T-helper 2 cell treated with Interferon-gamma antibody and Interleukin-4, amounts not matched to agents 5 μg/mL and 100 μg/mL, for 36 hours (primary cell): ENCODE measurements around the gene RGPD6.
"Not testable (repeated sequence)": the region's sequence is repeated elsewhere in the genome, so short reads cannot be mapped to it uniquely, and the experiment has no call there.

Experiments used
- DNase-seq: peaks from one replicate; pipeline ENCODE4 v3.0.0; 2021; ENCODE audit warnings: low spot score
- H3K27ac Mint-ChIP-seq: one replicate; pipeline ENCODE4 v1.8.0; 2021; ENCODE audit warnings: mild to moderate bottlenecking, mixed read lengths
- H3K27me3 Mint-ChIP-seq: one replicate; pipeline ENCODE4 v1.8.0; 2021; ENCODE audit warnings: low read depth, mixed read lengths
- H3K36me3 Mint-ChIP-seq: one replicate; pipeline ENCODE4 v1.8.0; 2021; ENCODE audit warnings: low read depth, mixed read lengths
- H3K4me1 Mint-ChIP-seq: one replicate; pipeline ENCODE4 v1.8.0; 2021; ENCODE audit warnings: low read depth, mixed read lengths
- H3K4me3 Mint-ChIP-seq: one replicate; pipeline ENCODE4 v1.8.0; 2022; ENCODE audit warnings: mild to moderate bottlenecking, moderate library complexity, mixed read lengths
- H3K9me3 Mint-ChIP-seq: one replicate; pipeline ENCODE4 v1.8.0; 2021; ENCODE audit warnings: mixed read lengths

Gene RGPD6

DNA sequence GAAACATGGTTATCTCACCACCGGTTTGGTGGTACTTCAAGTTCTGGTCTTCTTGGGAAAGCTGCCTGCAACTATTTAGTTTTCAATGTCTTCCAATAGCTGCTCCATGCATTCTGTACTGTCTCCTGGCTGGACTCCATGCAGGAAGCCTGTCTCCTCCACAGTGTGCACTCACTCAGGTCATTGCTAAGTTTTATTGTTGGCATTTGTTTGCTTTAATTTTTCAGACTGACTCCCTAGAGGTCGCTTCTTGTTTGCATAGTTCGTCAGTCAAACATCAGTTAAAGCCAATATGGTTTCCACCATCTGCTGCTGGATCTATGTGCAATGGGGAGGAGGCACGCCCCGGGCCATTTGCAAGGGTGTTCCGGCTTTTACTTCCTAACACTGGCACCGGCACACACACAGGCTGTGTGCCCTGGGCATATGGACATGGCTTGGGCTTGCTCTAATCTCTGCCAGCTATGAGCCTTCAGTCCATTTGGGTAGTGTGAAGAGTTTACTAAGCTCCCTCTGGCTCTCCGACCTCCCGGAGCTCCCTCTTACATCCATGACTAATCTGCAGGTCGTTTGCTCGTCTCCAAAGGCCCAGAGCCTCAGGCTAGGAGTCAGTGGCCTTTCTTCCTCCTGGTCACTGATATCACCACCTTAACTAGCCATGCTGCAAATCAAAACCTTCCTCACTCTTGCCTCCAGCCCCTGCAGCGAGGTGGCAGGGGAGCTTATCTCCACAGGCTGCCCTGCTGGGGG is 2.4 kb upstream of the RGPD6 start:
- not testable (repeated sequence) for DNase-seq, H3K4me3 Mint-ChIP-seq, H3K9me3 Mint-ChIP-seq, H3K36me3 Mint-ChIP-seq, H3K4me1 Mint-ChIP-seq, H3K27ac Mint-ChIP-seq, H3K27me3 Mint-ChIP-seq

DNA sequence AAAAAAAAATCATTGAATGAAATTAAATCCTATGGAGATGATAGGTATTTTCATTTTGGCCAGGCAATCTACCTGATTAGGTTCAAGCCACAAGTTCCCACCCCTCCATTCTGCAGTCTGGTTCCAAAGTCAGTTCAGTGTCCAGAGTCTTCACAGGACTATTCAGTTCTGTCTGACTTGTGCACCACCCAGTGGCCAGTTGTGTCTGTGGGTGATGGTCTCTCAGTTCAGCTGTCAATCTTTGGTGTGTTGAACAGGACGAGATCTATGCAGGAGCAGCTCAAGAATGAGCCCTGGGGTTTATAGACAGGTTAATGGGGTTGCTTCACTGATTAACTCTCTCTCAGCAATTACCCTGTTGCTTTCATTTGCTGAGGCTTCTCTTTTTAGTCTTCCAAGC is 1.4 kb upstream of the RGPD6 start:
- not testable (repeated sequence) for H3K27me3 Mint-ChIP-seq, H3K27ac Mint-ChIP-seq, H3K4me1 Mint-ChIP-seq, H3K4me3 Mint-ChIP-seq, DNase-seq, H3K9me3 Mint-ChIP-seq, H3K36me3 Mint-ChIP-seq

DNA sequence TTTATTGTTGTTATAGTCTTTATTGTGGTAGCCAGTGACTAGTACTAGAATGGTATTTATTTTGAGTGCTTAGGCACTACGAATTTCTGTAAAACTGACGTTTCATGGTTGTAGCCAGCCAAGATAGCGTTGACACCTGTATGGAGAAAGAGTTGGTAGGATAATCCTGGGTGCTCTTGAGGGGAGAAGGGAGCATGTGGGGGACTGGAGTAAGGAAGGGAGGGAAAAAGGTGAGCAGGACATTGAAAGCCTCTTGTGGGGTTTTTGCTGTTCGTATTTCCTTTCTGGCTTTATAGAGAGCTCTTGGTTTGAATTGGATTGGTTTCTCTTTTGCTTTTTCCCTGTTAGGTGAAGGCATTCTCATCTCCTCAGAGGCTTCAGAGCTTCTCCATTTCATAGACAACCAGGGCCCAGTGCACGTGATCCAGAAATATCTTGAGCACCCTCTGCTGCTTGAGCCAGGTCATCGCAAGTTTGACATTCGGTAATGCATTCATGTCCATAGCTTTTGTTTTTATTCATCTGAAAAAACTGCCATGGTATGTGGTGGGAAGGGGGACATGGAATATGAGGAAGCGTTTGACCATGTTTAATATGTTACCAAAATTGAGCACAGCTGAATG is 77.2 kb downstream of the RGPD6 start:
- H3K36me3 Mint-ChIP-seq, H3K4me1 Mint-ChIP-seq, H3K27me3 Mint-ChIP-seq, H3K4me3 Mint-ChIP-seq, DNase-seq, H3K9me3 Mint-ChIP-seq, H3K27ac Mint-ChIP-seq: not testable (repeated sequence)

DNA sequence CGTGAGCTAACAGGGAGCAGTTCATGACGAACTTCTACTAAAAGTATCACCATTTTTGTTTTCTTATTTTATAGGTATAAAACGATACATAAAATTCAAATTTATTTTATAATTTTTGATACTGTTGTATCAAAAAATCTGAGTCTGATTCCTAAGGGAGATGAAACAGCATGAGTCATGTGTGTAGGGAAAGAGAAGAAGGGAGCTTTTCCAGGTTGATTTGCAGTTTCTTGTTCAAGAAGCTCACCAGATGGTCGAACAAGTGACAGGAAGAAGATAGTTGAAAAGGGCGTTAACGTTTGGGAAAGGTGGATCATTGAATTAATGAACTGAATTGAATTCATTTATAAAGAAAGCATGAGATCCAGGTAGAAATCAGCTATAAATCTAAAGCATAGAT is 81.0 kb downstream of the RGPD6 start:
- H3K27me3 Mint-ChIP-seq, H3K4me1 Mint-ChIP-seq, H3K27ac Mint-ChIP-seq: not testable (repeated sequence)

DNA sequence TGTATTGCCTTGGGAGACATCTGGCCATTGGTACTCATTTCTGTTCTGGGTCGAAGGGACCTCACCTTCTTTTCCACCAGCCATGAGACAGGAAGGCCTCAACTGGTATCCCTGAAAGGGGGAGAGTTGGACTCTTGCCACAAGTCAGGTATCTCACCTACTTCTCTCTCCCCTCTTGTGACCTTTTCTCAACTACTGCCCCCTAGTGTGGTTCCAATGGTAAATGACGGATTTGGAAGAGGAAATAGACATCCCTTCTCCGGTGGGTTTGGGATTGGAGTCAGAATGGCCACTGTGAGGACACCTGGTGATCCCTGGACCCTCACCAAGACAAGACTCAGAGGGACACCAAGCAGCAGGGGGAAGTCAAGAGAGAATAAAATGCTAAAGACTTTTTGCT is 82.5 kb downstream of the RGPD6 start:
- not testable (repeated sequence) for H3K9me3 Mint-ChIP-seq, DNase-seq, H3K27ac Mint-ChIP-seq, H3K27me3 Mint-ChIP-seq, H3K4me1 Mint-ChIP-seq, H3K36me3 Mint-ChIP-seq, H3K4me3 Mint-ChIP-seq

More for the DNA sequence above, 81.0 kb downstream of the RGPD6 start:
- H3K4me3 Mint-ChIP-seq, DNase-seq, H3K36me3 Mint-ChIP-seq, H3K9me3 Mint-ChIP-seq: not testable (repeated sequence)

DNA sequence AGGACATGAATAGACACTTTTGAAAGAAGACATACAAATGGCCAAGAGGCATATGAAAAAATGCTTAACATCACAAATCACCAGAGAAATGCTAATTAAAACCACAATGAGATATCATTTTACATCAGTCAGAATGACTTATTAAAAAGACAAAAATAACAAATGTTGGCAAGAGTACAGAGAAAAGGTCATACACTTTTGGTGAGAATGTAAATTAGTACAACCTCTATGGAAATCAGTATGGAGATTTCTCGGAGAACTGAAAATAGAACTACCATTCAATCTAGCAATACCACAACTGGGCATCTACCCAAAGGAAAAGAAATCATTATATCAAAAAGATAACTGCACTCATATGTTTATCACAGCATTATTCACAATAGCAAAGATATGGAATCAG is 88.0 kb downstream of the RGPD6 start:
- H3K27me3 Mint-ChIP-seq: not testable (repeated sequence)

DNA sequence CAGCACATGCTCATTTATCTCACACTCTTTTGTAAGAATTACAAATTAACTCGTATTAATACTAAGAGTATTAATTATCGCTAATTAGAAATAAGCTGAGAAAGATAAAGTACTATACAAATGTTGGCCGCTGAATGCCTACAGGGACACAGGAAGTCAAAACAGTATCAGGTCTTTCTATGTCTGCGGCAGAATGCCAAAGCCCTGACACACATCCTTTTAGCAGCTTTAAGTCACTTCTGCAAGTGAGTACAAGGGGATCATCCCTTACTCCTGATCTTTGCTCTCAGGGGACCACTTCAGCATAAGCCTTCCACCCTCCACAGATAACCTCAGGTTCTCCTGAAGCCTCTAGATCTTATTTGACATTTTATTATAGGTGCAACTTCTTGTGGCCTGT is 94.3 kb downstream of the RGPD6 start:
- DNase-seq, H3K27ac Mint-ChIP-seq, H3K36me3 Mint-ChIP-seq, H3K4me1 Mint-ChIP-seq, H3K4me3 Mint-ChIP-seq, H3K27me3 Mint-ChIP-seq, H3K9me3 Mint-ChIP-seq: not testable (repeated sequence)

More for the DNA sequence above, 88.0 kb downstream of the RGPD6 start:
- H3K4me1 Mint-ChIP-seq, DNase-seq, H3K4me3 Mint-ChIP-seq, H3K27ac Mint-ChIP-seq, H3K36me3 Mint-ChIP-seq, H3K9me3 Mint-ChIP-seq: not testable (repeated sequence)

DNA sequence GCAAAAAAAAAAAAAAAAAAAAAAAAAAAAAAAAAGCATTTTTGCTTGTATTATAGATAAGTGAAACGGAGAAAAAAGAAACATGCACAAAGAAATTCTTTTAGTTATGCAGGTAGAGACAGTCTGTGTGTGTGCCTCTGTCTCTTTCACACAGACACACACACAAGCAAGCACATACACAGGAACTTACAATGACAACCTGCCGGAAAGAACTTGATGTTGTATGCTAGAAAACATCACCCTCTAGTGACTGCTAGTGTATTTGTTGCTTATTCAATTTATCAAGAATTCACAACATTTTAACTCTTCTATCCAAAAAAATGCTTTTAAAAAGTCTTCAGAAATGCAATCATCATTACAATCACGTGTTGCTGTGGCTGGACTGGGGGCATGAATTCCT is 95.8 kb downstream of the RGPD6 start:
- H3K36me3 Mint-ChIP-seq, H3K4me3 Mint-ChIP-seq, H3K4me1 Mint-ChIP-seq, DNase-seq, H3K27ac Mint-ChIP-seq, H3K9me3 Mint-ChIP-seq, H3K27me3 Mint-ChIP-seq: not testable (repeated sequence)

DNA sequence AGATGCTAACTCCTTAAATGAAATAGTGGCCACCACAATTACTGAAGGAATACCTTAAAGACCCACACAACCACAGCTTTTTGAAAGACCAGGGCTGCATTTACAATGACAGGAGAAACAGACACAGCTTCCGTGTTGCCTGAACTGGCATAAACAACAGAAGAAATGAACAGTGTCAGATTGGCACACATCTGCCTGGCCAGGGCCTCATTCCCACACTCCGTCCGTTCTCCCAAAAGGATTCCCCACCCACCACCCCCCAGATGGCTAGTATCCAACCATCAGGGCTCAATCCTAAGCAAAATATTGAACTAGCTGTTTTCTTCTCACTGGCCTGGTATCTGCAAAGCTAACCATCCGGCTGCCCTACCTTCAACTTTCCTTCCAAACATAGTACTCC is 96.9 kb downstream of the RGPD6 start:
- not testable (repeated sequence) for H3K27me3 Mint-ChIP-seq, DNase-seq

DNA sequence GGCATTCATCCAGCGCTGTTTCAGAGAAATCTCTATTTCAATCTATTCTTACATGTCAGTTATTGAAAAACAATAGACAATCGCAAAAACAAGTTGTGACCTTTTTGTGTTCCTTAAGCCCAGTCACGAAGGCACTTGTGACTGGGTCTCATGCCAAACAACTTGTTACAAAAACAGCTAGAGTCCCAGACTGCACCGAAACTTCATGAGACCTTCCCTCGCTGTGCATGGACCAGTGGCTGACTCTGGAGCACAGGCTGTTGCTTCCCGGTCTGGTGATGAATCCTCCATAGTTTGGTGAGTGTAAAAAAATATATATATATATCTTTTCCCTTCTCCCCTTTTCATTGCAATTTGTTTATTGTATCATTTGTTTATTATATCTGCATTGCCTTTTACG is 99.7 kb downstream of the RGPD6 start:
- H3K4me3 Mint-ChIP-seq, H3K27me3 Mint-ChIP-seq, DNase-seq, H3K9me3 Mint-ChIP-seq, H3K4me1 Mint-ChIP-seq, H3K27ac Mint-ChIP-seq, H3K36me3 Mint-ChIP-seq: not testable (repeated sequence)

More for the DNA sequence above, 96.9 kb downstream of the RGPD6 start:
- H3K4me1 Mint-ChIP-seq, H3K4me3 Mint-ChIP-seq, H3K36me3 Mint-ChIP-seq, H3K27ac Mint-ChIP-seq, H3K9me3 Mint-ChIP-seq: not testable (repeated sequence)

DNA sequence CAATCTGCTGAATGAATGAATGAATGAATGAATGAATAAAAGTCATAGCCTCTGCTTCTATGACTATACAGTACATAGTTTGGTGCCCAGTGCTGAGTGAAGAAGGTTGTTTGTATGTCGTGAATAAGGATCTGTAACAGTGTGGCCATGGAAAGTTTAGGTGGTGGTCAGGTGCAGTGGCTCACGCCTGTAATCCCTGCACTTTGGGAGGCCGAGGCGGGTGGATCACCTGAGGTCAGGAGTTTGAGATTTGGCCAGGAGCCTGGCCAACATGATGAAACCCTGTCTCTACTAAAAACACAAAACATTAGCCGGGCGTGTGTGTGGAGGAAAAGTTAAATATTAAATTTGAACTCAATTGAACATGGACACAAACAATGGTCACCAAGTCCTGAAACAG is 100.1 kb downstream of the RGPD6 start:
- H3K36me3 Mint-ChIP-seq, H3K27me3 Mint-ChIP-seq, H3K4me3 Mint-ChIP-seq, H3K4me1 Mint-ChIP-seq, DNase-seq, H3K9me3 Mint-ChIP-seq, H3K27ac Mint-ChIP-seq: not testable (repeated sequence)

DNA sequence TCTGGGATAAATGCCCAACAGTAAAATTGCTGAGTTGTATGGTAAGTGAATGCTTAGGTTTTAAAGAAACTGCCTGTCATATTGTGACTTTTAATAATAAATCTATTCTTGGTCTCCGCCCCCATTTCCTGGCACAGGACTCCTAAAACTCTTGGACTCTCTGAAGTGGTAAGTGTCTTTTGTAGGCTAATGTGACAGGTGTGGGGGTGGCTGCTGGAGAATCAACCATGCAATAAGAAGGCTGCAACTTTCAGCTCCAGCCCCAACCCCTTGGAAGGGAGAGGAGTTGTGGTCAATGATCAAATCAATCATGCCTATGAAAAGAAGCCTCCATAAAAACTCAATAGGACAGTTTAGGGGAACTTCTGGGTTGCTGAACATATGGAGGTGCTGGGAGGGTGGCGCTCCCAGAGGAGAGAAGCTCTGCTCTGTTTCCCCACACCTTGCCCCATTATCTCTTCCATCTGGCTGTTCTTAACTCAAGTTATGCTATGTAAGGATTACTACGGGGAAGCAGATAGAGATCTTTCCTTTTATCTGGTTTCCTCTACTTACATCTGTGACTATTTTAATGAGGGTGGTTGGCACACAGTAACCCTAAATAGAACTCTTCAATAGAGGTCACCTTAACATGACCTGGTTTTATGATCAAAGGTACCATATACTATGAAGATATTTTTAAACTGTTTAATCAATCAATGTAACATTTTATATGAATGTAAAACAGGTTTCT is 101.2 kb downstream of the RGPD6 start:
- not testable (repeated sequence) for DNase-seq, H3K27ac Mint-ChIP-seq, H3K9me3 Mint-ChIP-seq, H3K4me1 Mint-ChIP-seq, H3K27me3 Mint-ChIP-seq, H3K4me3 Mint-ChIP-seq, H3K36me3 Mint-ChIP-seq

DNA sequence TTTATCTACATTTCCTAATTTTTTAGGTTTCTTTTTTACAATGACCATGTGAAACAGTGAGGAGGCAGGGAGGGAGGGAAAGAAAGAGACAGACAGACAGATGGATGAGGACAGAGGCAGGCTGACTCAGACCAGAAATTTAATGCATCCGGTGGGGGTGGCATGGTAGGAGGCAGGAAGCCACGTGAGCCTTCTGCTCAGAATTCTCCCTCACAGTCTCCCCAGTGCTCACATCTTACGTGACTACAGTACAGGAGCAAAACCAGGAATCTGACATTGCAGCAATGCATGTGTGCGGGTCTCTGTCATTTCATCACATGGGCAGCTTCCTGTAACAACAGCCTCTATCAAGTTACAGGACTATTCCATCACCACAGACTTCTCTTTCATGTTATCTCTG is 102.1 kb downstream of the RGPD6 start:
- not testable (repeated sequence) for DNase-seq, H3K4me3 Mint-ChIP-seq, H3K9me3 Mint-ChIP-seq, H3K27ac Mint-ChIP-seq, H3K27me3 Mint-ChIP-seq, H3K36me3 Mint-ChIP-seq, H3K4me1 Mint-ChIP-seq

DNA sequence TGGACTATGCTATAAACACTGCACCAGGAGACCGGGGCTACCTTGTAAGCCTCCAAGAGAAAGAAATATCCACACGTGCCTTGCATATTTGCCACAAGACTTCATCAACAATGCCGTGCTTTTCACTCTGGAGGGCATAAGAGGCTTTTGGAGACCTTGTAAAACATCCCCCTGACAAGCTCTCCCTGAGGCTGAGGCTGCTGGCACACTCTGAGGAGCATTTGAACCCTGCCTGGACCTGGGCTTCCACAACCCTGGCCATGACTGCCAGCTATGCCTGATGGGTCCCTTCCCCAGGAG is 104.0 kb downstream of the RGPD6 start:
- not testable (repeated sequence) for H3K4me1 Mint-ChIP-seq, DNase-seq, H3K4me3 Mint-ChIP-seq, H3K27me3 Mint-ChIP-seq, H3K27ac Mint-ChIP-seq, H3K36me3 Mint-ChIP-seq, H3K9me3 Mint-ChIP-seq
